IPS-18a (cell line): ENCODE measurements around the gene DISP3.

ENCODE experiments used
- H3K27ac ChIP-seq: one replicate; pipeline ENCODE4 v1.5.1; 2013; ENCODE audit warnings: low read length
- H3K27me3 ChIP-seq: one replicate; pipeline ENCODE4 v1.6.1; 2013; ENCODE audit warnings: mild to moderate bottlenecking, low read length; ENCODE audit not compliant: control insufficient read depth, insufficient read depth
- H3K36me3 ChIP-seq: one replicate; pipeline ENCODE4 v1.6.1; 2013; ENCODE audit warnings: low read depth, low read length; ENCODE audit not compliant: control insufficient read depth
- H3K4me1 ChIP-seq: one replicate; pipeline ENCODE4 v1.6.1; 2013; ENCODE audit warnings: low read depth, low read length; ENCODE audit not compliant: control insufficient read depth
- H3K4me3 ChIP-seq: one replicate; pipeline ENCODE4 v1.5.1; 2013; ENCODE audit warnings: low read length
- H3K9ac ChIP-seq: one replicate; pipeline ENCODE4 v1.6.1; 2013; ENCODE audit warnings: mild to moderate bottlenecking, low read length, moderate library complexity
- H3K9me3 ChIP-seq: one replicate; pipeline ENCODE4 v1.6.1; 2013; ENCODE audit warnings: low read depth, low read length; ENCODE audit not compliant: control insufficient read depth

DISP3 gene

DNA sequence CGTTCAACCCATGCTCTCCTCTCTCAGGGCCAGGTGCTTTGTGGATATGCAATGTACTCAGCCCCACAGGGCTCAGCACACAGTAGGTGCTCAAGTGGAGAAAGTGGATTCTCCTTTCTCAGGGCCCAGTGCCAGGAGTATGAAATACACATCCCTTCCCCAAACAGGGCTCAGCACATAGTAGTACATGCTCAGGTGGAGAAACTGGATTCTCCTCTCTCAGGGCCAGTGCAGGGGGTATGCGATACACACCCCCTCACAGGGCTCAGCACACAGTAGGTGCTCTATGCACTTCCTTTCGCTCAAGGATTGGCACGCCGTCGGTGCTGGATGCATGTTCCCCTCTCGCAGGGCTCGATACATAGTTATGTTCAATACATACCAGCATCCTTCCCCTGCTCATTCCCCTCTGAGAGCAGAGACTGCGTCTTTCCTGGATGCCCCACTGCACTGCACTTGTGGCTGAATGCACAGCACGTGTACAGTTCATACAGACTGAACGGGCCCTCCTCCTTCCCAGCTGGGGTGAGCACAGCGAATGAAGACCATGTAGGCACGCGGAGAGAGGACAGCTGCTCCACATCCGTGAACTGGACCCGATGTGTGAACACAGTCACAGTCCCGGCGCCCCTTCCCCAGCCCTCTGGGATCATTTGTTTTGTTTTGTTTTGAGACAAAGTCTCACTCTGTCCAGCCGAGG lies 16.6 kb upstream of the DISP3 start:
- no peak overlapping the region for H3K4me3 ChIP-seq
- no peaks in the 10 kb centered on the region for H3K9me3 ChIP-seq
- no peak overlapping the region for H3K27ac ChIP-seq
- H3K27me3 ChIP-seq = no peaks in the 10 kb centered on the region
- no peaks in the 10 kb centered on the region for H3K4me1 ChIP-seq
- H3K36me3 ChIP-seq = no peaks in the 10 kb centered on the region
- no peak overlapping the region for H3K9ac ChIP-seq

DNA sequence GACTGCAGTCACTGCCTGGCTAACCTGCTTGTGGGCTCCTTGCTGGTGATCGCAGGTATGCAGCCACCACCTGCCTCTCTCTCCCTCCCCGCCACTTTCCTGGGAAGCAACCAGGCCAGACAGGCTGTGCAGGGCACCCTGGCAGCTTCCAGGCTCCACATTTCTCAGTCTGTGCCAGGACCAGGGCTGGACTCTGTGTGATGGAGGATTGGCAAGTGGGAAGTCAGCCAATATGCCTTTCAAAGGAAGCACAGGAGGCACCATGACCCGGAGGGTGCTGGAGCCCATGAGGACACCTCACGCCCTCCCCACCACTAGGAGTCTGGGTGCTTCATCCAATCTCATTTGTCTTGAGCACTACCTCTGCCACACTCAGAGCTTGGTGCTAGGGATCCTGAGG lies 15.8 kb upstream of the DISP3 start:
- Histone ChIP-seq H3K9ac (no peak overlapping the region), H3K27me3 (no peaks in the 10 kb centered on the region), H3K36me3 (no peaks in the 10 kb centered on the region), H3K9me3 (no peaks in the 10 kb centered on the region), H3K27ac (no peak overlapping the region), H3K4me1 (no peaks in the 10 kb centered on the region), H3K4me3 (no peak overlapping the region)

DNA sequence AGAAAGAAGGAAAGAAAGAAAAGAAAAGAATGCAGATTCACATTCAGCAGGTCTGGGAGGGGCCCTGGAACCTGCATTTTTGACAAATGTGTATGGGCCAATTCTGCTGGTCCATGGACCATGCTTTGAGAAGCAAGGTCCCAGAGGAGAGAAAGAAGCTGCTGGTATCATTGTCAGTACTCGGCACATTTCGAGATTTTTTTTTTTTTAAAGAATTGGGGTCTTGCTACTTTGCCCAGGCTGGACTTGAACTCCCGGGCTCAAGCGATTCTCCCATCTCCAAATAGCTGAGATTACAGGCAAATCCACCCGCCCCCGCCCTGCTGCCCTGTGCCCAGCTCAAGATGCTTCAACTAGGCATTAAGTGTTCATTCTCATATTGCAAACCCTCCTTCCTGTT lies 13.6 kb upstream of the DISP3 start:
- Histone ChIP-seq H3K9me3 (no peaks in the 10 kb centered on the region), H3K27ac (no peak overlapping the region), H3K36me3 (no peaks in the 10 kb centered on the region), H3K4me1 (no peaks in the 10 kb centered on the region), H3K9ac (no peak overlapping the region), H3K4me3 (no peak overlapping the region), H3K27me3 (no peaks in the 10 kb centered on the region)

DNA sequence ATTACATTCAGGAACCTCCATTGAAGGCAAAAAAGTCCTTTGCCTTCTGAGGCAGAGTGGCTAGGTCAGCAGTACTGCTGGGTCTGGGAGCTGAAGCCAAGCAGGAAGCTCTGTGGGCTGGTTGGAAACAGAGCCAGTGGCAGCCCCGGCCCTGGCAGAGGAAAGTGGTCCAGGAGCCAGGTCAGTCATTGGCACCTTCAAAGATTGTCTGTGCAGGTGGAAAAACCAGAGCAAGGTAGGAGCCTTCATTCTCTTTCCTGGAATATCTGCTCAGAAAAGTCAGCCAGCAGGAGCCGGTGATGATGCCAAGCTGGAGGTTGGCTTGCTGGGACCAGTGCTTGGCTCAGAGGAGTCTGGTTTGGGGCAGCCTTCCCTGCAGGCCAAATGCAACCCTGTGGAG lies 12.5 kb upstream of the DISP3 start:
- Histone ChIP-seq H3K27ac (no peak overlapping the region), H3K9ac (no peak overlapping the region), H3K4me3 (no peak overlapping the region), H3K4me1 (no peaks in the 10 kb centered on the region), H3K36me3 (no peaks in the 10 kb centered on the region), H3K9me3 (no peaks in the 10 kb centered on the region), H3K27me3 (no peaks in the 10 kb centered on the region)

DNA sequence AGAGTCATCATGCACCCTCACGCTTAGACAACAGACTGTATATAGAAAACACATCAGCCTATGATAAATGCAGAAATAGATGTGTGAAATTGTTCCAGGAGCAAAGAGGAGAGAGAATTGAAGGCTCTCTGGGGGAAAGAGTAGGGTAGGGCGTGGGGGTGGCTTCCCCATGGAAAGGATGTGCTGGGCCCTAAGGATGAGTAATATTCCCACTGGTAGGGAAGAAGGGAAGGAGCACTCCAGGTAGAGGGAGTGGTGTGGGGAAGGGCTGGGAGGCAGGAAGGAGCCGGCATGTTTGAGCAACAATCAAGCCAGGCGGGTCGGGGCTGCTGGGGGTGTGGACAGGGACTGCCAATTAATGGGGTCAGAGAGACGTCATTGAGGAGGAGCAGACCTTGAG lies 10.1 kb upstream of the DISP3 start:
- Histone ChIP-seq H3K4me1 (no peaks in the 10 kb centered on the region), H3K27me3 (no peaks in the 10 kb centered on the region), H3K9me3 (no peaks in the 10 kb centered on the region), H3K4me3 (no peak overlapping the region), H3K9ac (no peak overlapping the region), H3K36me3 (no peaks in the 10 kb centered on the region), H3K27ac (no peak overlapping the region)

DNA sequence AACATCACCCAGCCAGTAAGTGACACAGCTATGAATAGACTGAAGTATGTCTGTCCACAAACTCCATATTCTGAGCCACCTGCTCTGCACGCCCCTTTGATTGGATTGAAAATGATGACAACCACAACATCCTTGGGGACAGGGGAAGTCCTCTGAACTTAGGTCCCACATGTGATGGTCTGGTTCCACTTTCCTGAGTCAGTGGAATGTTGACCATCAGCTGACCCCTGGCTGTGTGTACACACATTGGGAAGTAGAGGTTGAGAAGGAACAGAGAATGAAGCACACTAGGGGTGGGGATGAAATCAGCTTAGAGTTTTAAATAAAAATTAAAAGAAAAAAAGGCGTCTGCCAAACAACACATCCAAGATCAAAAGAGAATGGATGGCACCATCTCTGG lies 8.0 kb upstream of the DISP3 start:
- Histone ChIP-seq H3K27me3 (no peaks in the 10 kb centered on the region), H3K36me3 (no peaks in the 10 kb centered on the region), H3K9ac (no peak overlapping the region)

DNA sequence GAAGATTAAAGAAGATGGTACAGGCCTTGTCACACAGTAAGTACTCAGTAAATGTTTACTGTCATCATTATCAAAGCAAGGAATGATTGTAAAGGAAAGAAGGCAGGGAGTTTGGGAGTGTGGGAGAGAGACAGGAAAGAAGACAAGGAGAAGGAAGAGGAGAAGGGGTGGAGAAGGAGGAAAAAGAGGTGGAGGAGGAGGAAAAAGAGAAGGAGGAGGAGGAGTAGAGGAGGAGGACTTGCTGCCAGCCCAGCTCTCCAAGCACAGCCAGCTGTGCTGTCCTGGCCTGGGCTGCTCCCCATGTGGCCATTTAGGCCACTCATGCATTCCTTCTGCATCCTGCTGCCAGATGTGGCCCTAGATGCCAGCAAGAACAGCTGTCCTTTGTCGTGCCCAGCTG lies 7.5 kb upstream of the DISP3 start:
- Histone ChIP-seq H3K9me3 (no peaks in the 10 kb centered on the region), H3K27me3 (peaks cover 4% of the 10 kb centered on the region), H3K27ac (no peak overlapping the region), H3K36me3 (no peaks in the 10 kb centered on the region), H3K4me3 (no peak overlapping the region), H3K4me1 (no peaks in the 10 kb centered on the region), H3K9ac (no peak overlapping the region)

More for the DNA sequence above, 8.0 kb upstream of the DISP3 start:
- H3K4me3 ChIP-seq = no peak overlapping the region
- no peaks in the 10 kb centered on the region for H3K9me3 ChIP-seq
- H3K4me1 ChIP-seq = no peaks in the 10 kb centered on the region
- H3K27ac ChIP-seq = no peak overlapping the region

DNA sequence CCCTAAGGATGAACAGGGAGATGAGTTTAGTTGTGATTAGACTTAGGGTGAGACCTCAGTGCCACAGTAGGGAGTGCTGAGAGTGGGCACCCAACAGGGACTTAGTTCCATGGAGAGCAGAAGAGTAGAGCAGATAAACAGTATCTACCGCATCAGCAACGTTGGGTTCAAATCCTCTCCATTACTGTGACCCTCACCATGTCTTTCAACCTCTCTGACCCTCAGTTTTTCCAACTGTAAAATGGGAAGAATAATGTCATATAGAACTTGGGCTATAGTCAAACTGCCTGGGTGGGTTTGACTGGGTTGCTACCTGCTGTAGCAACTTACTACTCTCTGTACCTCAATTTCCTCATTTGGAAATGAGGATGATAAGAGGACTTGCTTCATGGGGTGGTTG lies 6.7 kb upstream of the DISP3 start:
- Histone ChIP-seq H3K9ac (no peak overlapping the region), H3K27ac (no peak overlapping the region), H3K36me3 (no peaks in the 10 kb centered on the region), H3K4me1 (no peaks in the 10 kb centered on the region), H3K27me3 (peaks cover 12% of the 10 kb centered on the region), H3K9me3 (no peaks in the 10 kb centered on the region), H3K4me3 (no peak overlapping the region)

DNA sequence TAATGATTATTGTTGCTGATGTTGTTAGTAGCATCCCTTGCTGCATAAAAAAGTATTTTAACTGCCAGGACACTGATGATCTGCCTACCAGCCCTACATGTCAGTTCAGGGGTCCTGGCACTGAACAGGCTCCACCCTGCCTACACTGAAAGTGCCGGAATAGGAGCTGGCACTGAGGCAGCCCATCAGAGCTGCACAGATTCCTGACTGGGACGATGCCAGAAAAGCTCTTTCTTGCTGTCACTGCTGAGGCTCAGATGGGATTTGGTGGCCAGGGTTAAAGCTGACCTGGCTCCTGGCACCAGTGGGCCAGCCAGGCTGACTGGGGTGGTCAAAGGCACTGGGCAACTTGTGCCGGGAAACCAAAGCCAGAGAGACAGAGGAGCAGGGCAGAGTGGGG lies 6.2 kb upstream of the DISP3 start:
- Histone ChIP-seq H3K4me3 (no peak overlapping the region), H3K27me3 (peaks cover 16% of the 10 kb centered on the region), H3K9me3 (no peaks in the 10 kb centered on the region), H3K36me3 (no peaks in the 10 kb centered on the region), H3K9ac (no peak overlapping the region), H3K27ac (no peak overlapping the region), H3K4me1 (no peaks in the 10 kb centered on the region)

DNA sequence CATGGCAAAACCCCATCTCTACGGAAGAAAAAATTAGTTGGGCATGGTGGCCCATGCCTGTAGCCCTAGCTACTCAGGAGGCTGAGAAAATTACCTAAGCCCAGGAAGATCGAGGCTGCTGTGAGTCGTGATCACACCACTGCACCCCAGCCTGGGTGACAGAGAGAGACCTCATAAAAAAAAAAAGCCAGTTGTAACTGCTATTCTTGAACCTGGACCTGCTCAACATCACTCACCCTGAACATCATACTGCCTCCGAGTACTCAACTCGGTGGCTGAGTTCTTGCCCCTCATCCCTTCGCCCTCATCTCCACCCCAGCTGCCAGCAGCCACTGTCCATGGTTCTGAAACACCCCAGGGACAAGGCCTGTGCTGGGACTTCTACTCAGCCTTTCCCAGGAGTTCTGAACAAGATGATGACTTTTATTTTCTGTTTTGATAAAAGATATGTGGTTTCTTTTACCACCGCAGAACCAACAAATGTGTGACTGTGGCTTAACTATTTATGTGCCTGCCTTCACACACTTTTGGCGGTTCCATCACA lies 5.4 kb upstream of the DISP3 start:
- no peak overlapping the region for H3K9ac ChIP-seq
- no peak overlapping the region for H3K27ac ChIP-seq
- no peaks in the 10 kb centered on the region for H3K36me3 ChIP-seq
- no peaks in the 10 kb centered on the region for H3K9me3 ChIP-seq
- no peaks in the 10 kb centered on the region for H3K4me1 ChIP-seq
- H3K27me3 ChIP-seq = peaks cover 24% of the 10 kb centered on the region
- no peak overlapping the region for H3K4me3 ChIP-seq

DNA sequence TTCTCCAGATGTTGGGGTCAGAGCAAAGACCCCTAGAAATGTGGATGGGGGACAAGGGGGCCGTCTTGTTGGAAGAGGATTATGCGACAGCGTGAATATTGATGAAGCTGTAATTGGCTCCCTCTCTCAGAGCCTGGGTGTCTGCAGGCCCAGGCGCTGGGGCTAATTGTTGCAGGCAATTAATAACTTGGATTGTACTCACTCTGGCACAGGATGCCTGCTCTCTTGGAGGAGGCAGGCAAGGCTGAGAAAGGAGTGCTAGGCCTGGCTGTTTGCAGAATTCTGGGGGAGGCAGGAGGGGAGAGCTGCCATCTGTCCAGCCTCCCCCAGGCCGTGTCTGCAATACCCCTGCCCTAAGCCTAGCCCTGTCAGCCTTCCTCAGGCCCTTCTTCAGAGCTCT lies 4.1 kb upstream of the DISP3 start:
- H3K27me3 ChIP-seq = peaks cover 28% of the 10 kb centered on the region
- no peak overlapping the region for H3K27ac ChIP-seq
- H3K9ac ChIP-seq = no peak overlapping the region

DNA sequence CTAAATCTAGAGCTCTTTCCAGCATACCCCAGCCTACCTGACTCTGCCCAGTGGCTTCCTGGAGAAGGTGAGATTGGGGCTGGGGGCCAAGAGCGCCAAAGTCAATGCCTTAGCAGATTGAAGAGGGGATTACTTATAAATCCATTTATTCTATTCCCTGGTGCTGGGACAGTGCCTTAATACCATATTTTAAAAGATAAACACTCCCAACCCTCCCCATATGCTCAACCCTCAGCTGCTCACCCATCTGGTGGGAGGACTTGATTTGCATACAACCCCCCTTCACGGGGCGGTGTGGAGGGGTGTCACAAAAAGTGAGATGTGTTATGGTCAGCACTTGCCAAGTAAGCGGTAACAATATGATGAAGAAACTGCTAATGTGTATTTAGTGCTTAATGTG lies 3.2 kb upstream of the DISP3 start:
- Histone ChIP-seq H3K27ac (no peak overlapping the region), H3K4me1 (no peaks in the 10 kb centered on the region), H3K9me3 (no peaks in the 10 kb centered on the region), H3K9ac (no peak overlapping the region), H3K4me3 (no peak overlapping the region), H3K36me3 (no peaks in the 10 kb centered on the region), H3K27me3 (peaks cover 38% of the 10 kb centered on the region)

More for the DNA sequence above, 4.1 kb upstream of the DISP3 start:
- H3K4me1 ChIP-seq = no peaks in the 10 kb centered on the region
- H3K9me3 ChIP-seq = no peaks in the 10 kb centered on the region
- H3K4me3 ChIP-seq = no peak overlapping the region
- no peaks in the 10 kb centered on the region for H3K36me3 ChIP-seq
